H1 (cell line): Measurements from ENCODE around the gene BOK. TPM values are rescaled to one million over a fixed set of nuclear protein-coding genes. Genes with fewer than 3 reads are reported as not detected.
A peak's percentile ranks its signal among the peaks of the same experiment; 100 is the strongest.

ENCODE experiments used
- CTCF ChIA-PET: fragments of 300-600 bp; sonication (Branson Sonifier 250); formaldehyde crosslinking; loops from one replicate; lab custom pipeline; 2021; ENCODE audit not compliant: partially characterized antibody; lab: Charles Lee
- POLR2A ChIA-PET: fragments of 300-600 bp; sonication (Branson Sonifier 250); formaldehyde crosslinking; loops from one replicate; lab custom pipeline; 2021; ENCODE audit warnings: inconsistent platforms; ENCODE audit not compliant: partially characterized antibody; lab: Charles Lee
- DNase-seq, 2 experiments: peaks; one replicate each; pipeline versions ENCODE4 v3.0.0 to v3.0.0-alpha.2; 2010 to 2022; ENCODE audit warnings: low spot score in 2 of 2, low read depth in 1 of 2, mixed read lengths in 1 of 2
- FAIRE-seq: peaks from 2 replicates; lab custom pipeline; 2011; peaks lifted over from hg19 to GRCh38; lab: Jason Lieb, UNC
- H2AFZ ChIP-seq: 2 replicates; pipeline ENCODE4 v1.8.1; 2012; ENCODE audit warnings: low read length, inconsistent platforms
- H2AK5ac ChIP-seq: 2 replicates; pipeline ENCODE4 v1.6.1; 2013; ENCODE audit warnings: low read depth, low read length
- H2BK120ac ChIP-seq: replicated peaks from 2 replicates; pipeline ENCODE3; 2013; ENCODE audit warnings: low read depth, low read length, inconsistent platforms
- H2BK12ac ChIP-seq: 2 replicates; pipeline ENCODE4 v1.6.1; 2013; ENCODE audit warnings: low read depth, low read length
- H2BK15ac ChIP-seq: 2 replicates; pipeline ENCODE4 v1.6.1; 2013; ENCODE audit warnings: low read length
- H2BK20ac ChIP-seq: 2 replicates; pipeline ENCODE4 v1.6.1; 2013; ENCODE audit warnings: low read length
- H2BK5ac ChIP-seq: 2 replicates; pipeline ENCODE4 v1.6.1; 2013; ENCODE audit warnings: low read depth, low read length
- H3K14ac ChIP-seq: 2 replicates; pipeline ENCODE4 v1.6.1; 2013; ENCODE audit warnings: inconsistent platforms; ENCODE audit not compliant: insufficient read length
- H3K18ac ChIP-seq: 2 replicates; pipeline ENCODE4 v1.6.1; 2013; ENCODE audit warnings: low read length; ENCODE audit errors: extremely low read depth
- H3K23ac ChIP-seq: 2 replicates; pipeline ENCODE4 v1.6.1; 2013; ENCODE audit warnings: inconsistent platforms; ENCODE audit not compliant: insufficient read length
- H3K23me2 ChIP-seq: 2 replicates; pipeline ENCODE4 v1.6.1; 2013; ENCODE audit warnings: low read depth, low read length
- H3K27ac ChIP-seq: 2 replicates; pipeline ENCODE4 v1.6.1; 2011; ENCODE audit warnings: low read depth, low read length, inconsistent platforms
- H3K27me3 ChIP-seq, 4 experiments: replicated peaks in 1 of 4; 1 replicate in 1 of 4; 2 replicates in 3 of 4; pipeline versions ENCODE4 v1.6.1 to v1.8.1; 2011 to 2013; ENCODE audit warnings: low read length in 3 of 4, mild to moderate bottlenecking in 3 of 4, inconsistent platforms in 2 of 4, mixed read lengths in 2 of 4, moderate library complexity in 1 of 4; ENCODE audit not compliant: control insufficient read depth in 3 of 4, insufficient read depth in 3 of 4; ENCODE audit errors: extremely low read depth in 1 of 4
- H3K36me3 ChIP-seq, 4 experiments: 2 replicates each; pipeline versions ENCODE4 v1.6.1 to v1.8.1; 2011 to 2013; ENCODE audit warnings: mild to moderate bottlenecking in 4 of 4, low read length in 3 of 4, moderate library complexity in 2 of 4, control low read depth in 1 of 4, inconsistent platforms in 1 of 4; ENCODE audit not compliant: insufficient read depth in 4 of 4, control insufficient read depth in 2 of 4
- H3K4ac ChIP-seq: replicated peaks from 2 replicates; pipeline ENCODE3; 2013; ENCODE audit warnings: low read length, low read depth, mixed read lengths, inconsistent platforms; ENCODE audit not compliant: insufficient read length
- H3K4me1 ChIP-seq, 4 experiments: replicated peaks in 1 of 4; 1 replicate in 1 of 4; 2 replicates in 3 of 4; pipeline versions ENCODE4 v1.6.1 to v1.8.1; 2011 to 2013; ENCODE audit warnings: low read length in 3 of 4, inconsistent platforms in 2 of 4, mixed read lengths in 1 of 4; ENCODE audit not compliant: insufficient read depth in 4 of 4, control insufficient read depth in 3 of 4
- H3K4me2 ChIP-seq, 2 experiments: 2 replicates each; pipeline versions ENCODE4 v1.6.1 to v1.8.1; 2011 to 2013; ENCODE audit warnings: low read depth in 2 of 2, low read length in 2 of 2, control low read depth in 1 of 2, inconsistent platforms in 1 of 2, mild to moderate bottlenecking in 1 of 2; ENCODE audit not compliant: insufficient read depth in 1 of 2
- H3K4me3 ChIP-seq, 4 experiments: fragments of 200-600, 300-600 bp in 1 of 4; sonication (generic), shearing (Covaris generic), sonication (Bioruptor Twin) in 1 of 4; 2 replicates each; pipeline versions ENCODE4 v1.5.1 to v1.8.1; 2011 to 2016; ENCODE audit warnings: low read length in 4 of 4, low read depth in 3 of 4, control low read depth in 2 of 4, inconsistent platforms in 2 of 4, mild to moderate bottlenecking in 2 of 4, mixed read lengths in 1 of 4, moderate library complexity in 1 of 4; ENCODE audit not compliant: insufficient read depth in 2 of 4; ENCODE audit errors: extremely low read depth in 1 of 4
- H3K56ac ChIP-seq: replicated peaks from 2 replicates; pipeline ENCODE3; 2013; ENCODE audit warnings: low read depth, mild to moderate bottlenecking, mixed read lengths, low read length, inconsistent platforms; ENCODE audit not compliant: insufficient read length
- H3K79me1 ChIP-seq: 2 replicates; pipeline ENCODE4 v1.6.1; 2013; ENCODE audit warnings: low read depth, low read length, control low read depth
- H3K79me2 ChIP-seq, 2 experiments: 2 replicates each; pipeline versions ENCODE4 v1.6.1 to v1.8.1; 2012 to 2013; ENCODE audit warnings: low read length in 2 of 2, mild to moderate bottlenecking in 2 of 2, inconsistent platforms in 1 of 2; ENCODE audit not compliant: insufficient read depth in 2 of 2, control insufficient read depth in 1 of 2
- H3K9ac ChIP-seq, 4 experiments: replicated peaks in 1 of 4; 1 replicate in 1 of 4; 2 replicates in 3 of 4; pipeline versions ENCODE4 v1.6.1 to v1.8.1; 2011 to 2013; ENCODE audit warnings: low read depth in 3 of 4, low read length in 3 of 4, control low read depth in 2 of 4, mild to moderate bottlenecking in 2 of 4, moderate library complexity in 2 of 4, inconsistent platforms in 1 of 4; ENCODE audit errors: extremely low read depth in 1 of 4
- H3K9me3 ChIP-seq, 2 experiments: 2 replicates each; pipeline versions ENCODE4 v1.6.1 to v1.8.1; 2012 to 2013; ENCODE audit warnings: mild to moderate bottlenecking in 2 of 2, moderate library complexity in 2 of 2, control low read depth in 1 of 2, inconsistent platforms in 1 of 2, low read depth in 1 of 2, low read length in 1 of 2, mixed read lengths in 1 of 2; ENCODE audit not compliant: insufficient read depth in 2 of 2
- H4K20me1 ChIP-seq, 2 experiments: replicated peaks in 1 of 2; 2 replicates each; pipeline versions ENCODE3 to v1.8.1; 2011 to 2013; ENCODE audit warnings: inconsistent platforms in 2 of 2, low read length in 2 of 2, mild to moderate bottlenecking in 1 of 2; ENCODE audit not compliant: insufficient read depth in 2 of 2, control insufficient read depth in 1 of 2
- H4K5ac ChIP-seq: 2 replicates; pipeline ENCODE4 v1.6.1; 2013; ENCODE audit warnings: low read length, low read depth, mixed read lengths, inconsistent platforms; ENCODE audit not compliant: insufficient read length
- H4K8ac ChIP-seq: 2 replicates; pipeline ENCODE4 v1.8.0; 2013; ENCODE audit warnings: mild to moderate bottlenecking, moderate library complexity, low read length, inconsistent platforms; ENCODE audit not compliant: insufficient read depth; ENCODE audit errors: extremely low read depth
- H4K91ac ChIP-seq: replicated peaks from 2 replicates; pipeline ENCODE3; 2013; ENCODE audit warnings: low read length, mixed read lengths, inconsistent platforms; ENCODE audit not compliant: insufficient read length
- ASH2L ChIP-seq: fragments of 200-600, 300-600 bp; sonication (generic); IDR thresholded peaks from one replicate; pipeline ENCODE4 v1.7.1; 2017; ENCODE audit warnings: low read length
- CBX8 ChIP-seq: fragments of 300-800, 300-1000 bp; sonication (generic); IDR thresholded peaks from 2 replicates; pipeline ENCODE4 v1.7.1; 2016; ENCODE audit warnings: low read depth, low read length, borderline replicate concordance
- E2F6 ChIP-seq: IDR thresholded peaks from 2 replicates; pipeline ENCODE4 v1.6.1; 2012; ENCODE audit warnings: inconsistent platforms
- KDM5A ChIP-seq: fragments of 200-600 bp; IDR thresholded peaks from 2 replicates; pipeline ENCODE4 v1.7.1; 2012; ENCODE audit warnings: mild to moderate bottlenecking, low read length, inconsistent platforms, mixed read lengths
- WGBS, 2 experiments: shearing (Covaris generic) in 1 of 2; methylation state at CpG; one replicate each; pipeline versions ENCODE4 v1.1.6 to v1.1.7; 2013 to 2015; ENCODE audit warnings: low lambda C conversion rate in 2 of 2, mixed read lengths in 2 of 2, inconsistent platforms in 1 of 2, low coverage in 1 of 2, missing lambda C conversion rate in 1 of 2; ENCODE audit not compliant: insufficient replicate concordance in 2 of 2, insufficient coverage in 1 of 2, insufficient read length in 1 of 2; ENCODE audit errors: extremely low coverage in 1 of 2, missing lambda C conversion rate in 1 of 2; 5-methylcytosine and 5-hydroxymethylcytosine counted together
- polyA plus RNA-seq, 7 experiments: library from polyadenylated mRNA; depleted of rRNA in 3 of 7; stranded (reverse) in 5 of 7; unstranded in 2 of 7; fragments of >200 nt in 5 of 7; fragments of 200-250 nt in 2 of 7; gene quantifications; 1 replicate in 5 of 7; 2 replicates in 1 of 7; 4 replicates in 1 of 7; pipeline versions ENCODE4 v1.2.1 to v1.2.3, GENCODE V29; 2011 to 2013; ENCODE audit warnings: missing spikeins in 2 of 7, mixed read lengths in 2 of 7
- total RNA-seq: library from RNA; stranded (reverse); fragmentation: NEBNext Ultra II Directional; extraction: Animal tissue kit (Norgen Biotek cat#: 25700); gene quantifications from 2 replicates; pipeline ENCODE4 v1.2.1, GENCODE V29; 2021

BOK gene
- total and polyA plus RNA-seq, 2 of the 8 experiments (the other 6 are each of a cell fraction or from before 2014, with no cell fraction given) = 33.7 to 37.6 TPM

GRCh38 chr2:241620419-241620769 lies 61.8 kb downstream of the BOK start:
- H3K9ac ChIP-seq = no peak overlapping the region
- FAIRE-seq (no peak), DNase-seq (no peak)
- peaks cover 12% of the 10 kb centered on the region for H3K79me1 ChIP-seq
- H3K4me3 ChIP-seq = no peak overlapping the region
- H3K23me2 ChIP-seq = peaks cover 4% of the 10 kb centered on the region; the same call in 1 of the 2 replicates
- no peaks in the 10 kb centered on the region for H3K27me3 ChIP-seq
- no peak overlapping the region for H4K91ac ChIP-seq
- H4K20me1 ChIP-seq = peaks cover 2 to 6% of the 10 kb centered on the region in 2 experiments
- no peaks in the 10 kb centered on the region for H3K9me3 ChIP-seq
- no peak overlapping the region for H2BK12ac ChIP-seq
- H3K36me3 ChIP-seq = no peaks in the 10 kb centered on the region
- H2BK120ac ChIP-seq = no peak overlapping the region
- H3K4me1 ChIP-seq = peaks cover 0 to 6% (median 2%) of the 10 kb centered on the region in 4 experiments; a peak in 5 of 7 replicates
- no peak overlapping the region for H2BK15ac ChIP-seq
- ChIA-PET CTCF (interaction anchor here (1.1 kb wide), 1 partner anchor 77 kb away, joined by 3 read pairs; no protein-coding TSS in a partner anchor), POLR2A (interaction anchor here (1.0 kb wide), 1 partner anchor 17 kb away, joined by 3 read pairs; the partner anchor contains the start of gene ATG4B)
- no peak overlapping the region for H3K4me2 ChIP-seq
- H2AK5ac ChIP-seq = no peak overlapping the region
- no peak overlapping the region for H3K56ac ChIP-seq
- no peak overlapping the region for H3K4ac ChIP-seq
- no peak overlapping the region for H3K18ac ChIP-seq
- H2BK20ac ChIP-seq = no peak overlapping the region
- H3K27ac ChIP-seq = no peak overlapping the region
- 100% methylated on average over 6 of the region's 6 CpGs; no CpG with 5 or more reads in 1 of the 2 experiments for WGBS, 2 experiments
- H3K14ac ChIP-seq = no peak overlapping the region
- TF ChIP-seq ASH2L (peak; percentile 99), KDM5A (no peak), CBX8 (no peak), E2F6 (no peak)
- H3K79me2 ChIP-seq = peaks cover 2 to 29% of the 10 kb centered on the region in 2 experiments; a peak in 3 of 4 replicates
- no peak overlapping the region for H2BK5ac ChIP-seq
- no peak overlapping the region for H4K5ac ChIP-seq
- H3K23ac ChIP-seq = no peak overlapping the region
- H4K8ac ChIP-seq = no peak overlapping the region
- H2AFZ ChIP-seq = no peak overlapping the region
